Suprapubic skin (tissue), 4 donors: ENCODE results near the gene TSHZ2. TPM values are rescaled to one million over a fixed set of nuclear protein-coding genes. Genes with fewer than 3 reads are reported as not detected.

Experiments used
- DNase-seq, 2 donors: peaks; one replicate each; pipeline ENCODE4 v3.0.0-alpha.2; 2019; ENCODE audit warnings: low spot score in 2 of 2
- H3K27ac ChIP-seq: fragments of 200-600 bp; sonication (generic); one replicate; pipeline ENCODE4 v1.5.1; 2019
- H3K27me3 ChIP-seq: fragments of 200-600 bp; sonication (generic); one replicate; pipeline ENCODE4 v1.5.1; 2019
- H3K36me3 ChIP-seq: fragments of 200-600 bp; sonication (generic); one replicate; pipeline ENCODE4 v1.5.1; 2019
- H3K4me1 ChIP-seq: fragments of 200-600 bp; sonication (generic); one replicate; pipeline ENCODE4 v1.5.1; 2019
- H3K4me3 ChIP-seq: fragments of 200-600 bp; sonication (generic); one replicate; pipeline ENCODE4 v1.5.1; 2019; ENCODE audit warnings: mild to moderate bottlenecking
- H3K9me3 ChIP-seq: fragments of 200-600 bp; sonication (generic); one replicate; pipeline ENCODE4 v1.5.1; 2019
- CTCF ChIP-seq, 2 donors: fragments of 200-600 bp in 1 of 2; fragments of 450-650 bp in 1 of 2; sonication (generic) in 1 of 2; IDR thresholded peaks; one replicate each; pipeline ENCODE4 v1.5.1; 2016 to 2019; ENCODE audit warnings: antibody characterized with exemption in 2 of 2, mild to moderate bottlenecking in 1 of 2, moderate library complexity in 1 of 2
- EP300 ChIP-seq: sonication (generic); formaldehyde crosslinking; IDR thresholded peaks from one replicate; pipeline ENCODE4 v1.6.1; 2017; ENCODE audit warnings: antibody characterized with exemption
- POLR2A ChIP-seq, 2 donors: fragments of 450-650 bp; IDR thresholded peaks; one replicate each; pipeline ENCODE4 v1.6.1; 2017; ENCODE audit warnings: antibody characterized with exemption in 2 of 2, mild to moderate bottlenecking in 2 of 2, moderate library complexity in 2 of 2
- POLR2AphosphoS5 ChIP-seq, 3 donors: sonication (generic); formaldehyde crosslinking; IDR thresholded peaks; one replicate each; pipeline ENCODE4 v1.6.1; 2017; ENCODE audit warnings: antibody characterized with exemption in 3 of 3
- WGBS: methylation state at CpG from one replicate; pipeline ENCODE4 v1.1.5; 2018; 5-methylcytosine and 5-hydroxymethylcytosine counted together
- total RNA-seq, 4 donors: library from RNA; depleted of rRNA; stranded (reverse); fragments of >200 nt; gene quantifications; one replicate each; pipeline ENCODE4 v1.1.0, GENCODE V29; 2016

TSHZ2 gene
- total RNA-seq, 4 donors from 2014 or later = 10.2 to 24.7 (median 19.2) TPM

- Histone ChIP-seq H3K27me3 (no peaks in the 10 kb centered on the region), H3K36me3 (no peaks in the 10 kb centered on the region), H3K4me3 (no peak overlapping the region), H3K4me1 (no peaks in the 10 kb centered on the region), H3K9me3 (no peaks in the 10 kb centered on the region), H3K27ac (no peak overlapping the region)
- no peak for DNase-seq
- no peak for TF ChIP-seq EP300
- no peak for TF ChIP-seq CTCF (IDR thresholded peaks at IDR 0.05)
- no peak for TF ChIP-seq POLR2A (IDR thresholded peaks at IDR 0.05)
- 80% methylated on average over 7 of the region's 7 CpGs for WGBS
These were observed 76.2 kb downstream of the TSHZ2 start for GRCh38 chr20:53048387-53048786.

GRCh38 chr20:53050338-53050737, 78.2 kb downstream of the TSHZ2 start:
- 91% methylated on average over 6 of the region's 6 CpGs for WGBS
- Histone ChIP-seq H3K36me3 (no peaks in the 10 kb centered on the region), H3K4me1 (no peaks in the 10 kb centered on the region), H3K27ac (no peak overlapping the region), H3K4me3 (no peak overlapping the region), H3K27me3 (no peaks in the 10 kb centered on the region), H3K9me3 (no peaks in the 10 kb centered on the region)
- TF ChIP-seq EP300 (no peak), POLR2A (IDR thresholded peaks at IDR 0.05) (no peak), POLR2AphosphoS5 (IDR thresholded peaks at IDR 0.05) (no peak), CTCF (IDR thresholded peaks at IDR 0.05) (no peak)
- DNase-seq = no peak

GRCh38 chr20:53052380-53052779, 80.2 kb downstream of the TSHZ2 start:
- Histone ChIP-seq H3K4me1 (no peaks in the 10 kb centered on the region), H3K36me3 (no peaks in the 10 kb centered on the region), H3K9me3 (no peaks in the 10 kb centered on the region), H3K27me3 (no peaks in the 10 kb centered on the region), H3K4me3 (no peak overlapping the region), H3K27ac (no peak overlapping the region)
- no peak for TF ChIP-seq POLR2AphosphoS5 (IDR thresholded peaks at IDR 0.05)
- TF ChIP-seq CTCF (IDR thresholded peaks at IDR 0.05) = no peak
- TF ChIP-seq EP300 = no peak
- TF ChIP-seq POLR2A (IDR thresholded peaks at IDR 0.05) = no peak
- WGBS = 98% methylated on average over 5 of the region's 5 CpGs
- DNase-seq = no peak

GRCh38 chr20:53053595-53053994, 81.4 kb downstream of the TSHZ2 start:
- no peaks in the 10 kb centered on the region for H3K4me1 ChIP-seq

More at GRCh38 chr20:53053595-53053994, 81.4 kb downstream of the TSHZ2 start:
- Histone ChIP-seq H3K9me3 (no peaks in the 10 kb centered on the region), H3K36me3 (no peaks in the 10 kb centered on the region), H3K4me3 (no peak overlapping the region), H3K27ac (no peak overlapping the region), H3K27me3 (no peaks in the 10 kb centered on the region)
- WGBS = 80% methylated on average over 5 of the region's 5 CpGs
- no peak for TF ChIP-seq CTCF (IDR thresholded peaks at IDR 0.05)
- TF ChIP-seq EP300 = no peak
- TF ChIP-seq POLR2AphosphoS5 (IDR thresholded peaks at IDR 0.05) = no peak
- no peak for TF ChIP-seq POLR2A (IDR thresholded peaks at IDR 0.05)
- no peak for DNase-seq
